B cell (primary cell): ENCODE measurements around the gene FBXO34.

Experiments
- EZH2 ChIP-seq: IDR thresholded peaks from 2 replicates; pipeline ENCODE4 v1.6.1; 2012; ENCODE audit warnings: borderline replicate concordance, low read depth, mild to moderate bottlenecking, moderate library complexity, low read length; ENCODE audit not compliant: insufficient read depth, poor library complexity, severe bottlenecking
- TF ChIP-seq, protein P1 (sequence below): fragments of 200-600 bp; IDR thresholded peaks from one replicate; pipeline ENCODE4 v1.8.0; 2022; ENCODE audit warnings: antibody characterized with exemption, mild to moderate bottlenecking

DNA sequence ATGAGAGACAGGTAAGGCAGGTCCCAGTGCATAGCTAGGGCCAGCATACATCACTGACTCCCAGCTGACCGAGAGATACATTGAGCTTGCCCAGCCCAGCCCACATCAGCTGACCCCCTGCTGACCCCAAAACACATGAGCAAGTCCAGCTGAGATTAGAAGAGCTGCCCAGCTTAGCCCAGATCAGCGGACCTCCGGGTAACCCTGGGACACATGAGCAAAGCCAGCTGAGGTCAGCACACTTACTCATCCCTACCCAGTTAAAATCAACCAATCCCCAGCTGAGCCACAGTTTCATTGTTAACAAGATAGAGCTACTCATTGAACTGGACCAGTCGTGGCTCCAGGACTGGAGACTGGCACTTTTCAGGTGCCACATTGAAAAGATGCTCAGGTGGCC lies 21.8 kb upstream of the FBXO34 start:
- TF ChIP-seq, protein P1, sequence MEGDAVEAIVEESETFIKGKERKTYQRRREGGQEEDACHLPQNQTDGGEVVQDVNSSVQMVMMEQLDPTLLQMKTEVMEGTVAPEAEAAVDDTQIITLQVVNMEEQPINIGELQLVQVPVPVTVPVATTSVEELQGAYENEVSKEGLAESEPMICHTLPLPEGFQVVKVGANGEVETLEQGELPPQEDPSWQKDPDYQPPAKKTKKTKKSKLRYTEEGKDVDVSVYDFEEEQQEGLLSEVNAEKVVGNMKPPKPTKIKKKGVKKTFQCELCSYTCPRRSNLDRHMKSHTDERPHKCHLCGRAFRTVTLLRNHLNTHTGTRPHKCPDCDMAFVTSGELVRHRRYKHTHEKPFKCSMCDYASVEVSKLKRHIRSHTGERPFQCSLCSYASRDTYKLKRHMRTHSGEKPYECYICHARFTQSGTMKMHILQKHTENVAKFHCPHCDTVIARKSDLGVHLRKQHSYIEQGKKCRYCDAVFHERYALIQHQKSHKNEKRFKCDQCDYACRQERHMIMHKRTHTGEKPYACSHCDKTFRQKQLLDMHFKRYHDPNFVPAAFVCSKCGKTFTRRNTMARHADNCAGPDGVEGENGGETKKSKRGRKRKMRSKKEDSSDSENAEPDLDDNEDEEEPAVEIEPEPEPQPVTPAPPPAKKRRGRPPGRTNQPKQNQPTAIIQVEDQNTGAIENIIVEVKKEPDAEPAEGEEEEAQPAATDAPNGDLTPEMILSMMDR: no peak
- no peak for TF ChIP-seq EZH2
